UCSD-AML1 (cell line): ENCODE results near the gene RFLNA.

Experiments
- DNase-seq: peaks from one replicate; lab custom pipeline; 2025; ENCODE audit not compliant: unreplicated experiment; lab: John Stamatoyannopoulos, UW

Gene RFLNA

DNA sequence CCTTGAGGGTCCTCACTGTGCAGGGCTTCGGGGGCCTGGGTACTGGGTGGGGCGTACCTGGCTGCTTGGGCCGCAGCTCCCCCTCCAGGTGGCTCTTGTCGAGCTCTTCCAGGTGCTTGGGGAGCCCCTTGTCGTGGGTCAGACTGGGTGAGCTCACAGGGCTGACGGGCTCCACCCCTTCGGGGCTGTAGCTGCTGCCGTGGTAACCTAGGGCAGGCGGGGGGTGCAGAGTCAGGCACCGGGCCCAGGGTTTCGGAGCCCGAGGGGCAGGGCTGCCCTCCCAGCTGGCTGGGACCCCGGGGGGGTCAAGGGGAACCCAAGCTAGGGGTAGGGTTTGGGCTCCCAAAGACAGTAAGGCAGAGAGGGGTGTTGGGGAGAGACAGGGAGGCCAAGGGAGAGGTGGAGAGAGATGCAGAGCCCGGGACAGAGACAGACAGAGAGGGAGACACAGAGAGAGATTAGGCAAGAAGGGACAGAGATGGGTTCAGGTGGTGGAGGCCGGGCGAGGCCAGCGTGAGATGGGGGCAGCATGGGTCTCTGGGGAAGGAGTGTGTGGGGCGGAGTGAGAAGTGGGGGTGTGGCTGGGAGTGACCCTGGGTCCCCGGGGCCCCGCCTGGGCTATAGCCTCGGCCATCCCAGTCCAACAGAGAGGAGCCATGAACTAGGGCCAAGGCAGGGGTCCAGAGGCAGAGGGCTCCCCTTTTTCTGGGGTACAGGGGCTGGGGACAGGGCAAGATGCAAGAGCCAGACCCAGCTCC is 40.7 kb downstream of the RFLNA start:
- DNase-seq, result no peak

DNA sequence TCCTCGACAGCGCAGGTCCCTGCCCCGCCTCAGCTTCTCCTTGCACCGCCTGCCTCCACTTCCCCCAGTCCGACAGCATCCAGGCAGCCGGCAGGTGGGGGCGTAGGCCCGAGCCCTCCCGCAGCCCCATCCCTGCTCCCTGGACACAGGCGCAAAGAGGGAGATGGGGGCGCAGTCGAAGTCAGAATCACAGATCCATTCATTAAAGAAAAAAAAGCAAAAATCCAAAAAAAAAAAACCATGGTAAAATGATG is 41.2 kb downstream of the RFLNA start:
- no peak for DNase-seq

DNA sequence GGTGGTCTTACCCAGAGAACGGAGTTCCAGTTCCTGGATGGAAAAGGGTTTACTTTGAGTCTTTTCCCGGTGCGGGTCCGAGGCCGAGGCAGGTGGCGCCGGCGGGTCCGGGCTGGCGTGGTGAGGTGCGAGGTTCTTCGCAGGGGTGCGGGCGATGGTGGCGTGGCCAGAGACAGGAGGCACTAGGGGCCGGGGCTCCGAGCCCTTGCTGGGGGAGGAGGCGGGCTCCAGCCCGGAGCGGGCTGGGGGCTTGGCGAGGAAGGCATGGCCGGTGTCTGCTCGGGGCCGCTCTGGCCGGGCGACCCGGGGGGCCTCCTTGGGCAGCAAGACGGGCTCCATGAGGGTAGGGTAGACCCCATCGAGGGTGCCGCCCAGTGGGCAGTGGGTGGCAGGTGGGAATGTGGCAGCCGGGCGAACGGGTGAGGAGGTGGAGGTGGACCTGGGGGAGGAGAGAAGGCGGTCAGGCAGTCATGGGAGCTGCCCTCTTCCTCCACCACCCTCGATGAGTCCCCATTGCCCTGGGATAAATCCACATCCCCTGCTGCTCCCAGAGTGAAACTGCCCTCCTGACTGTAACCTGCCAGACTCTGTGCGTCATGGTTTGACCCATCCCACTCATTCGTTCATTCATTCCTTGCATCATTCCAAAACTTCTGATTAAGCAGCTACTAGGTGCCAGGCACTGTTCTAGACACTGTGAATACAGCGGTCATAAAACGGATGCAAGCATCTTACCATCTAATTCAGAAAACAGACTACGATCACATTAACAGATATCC is 42.0 kb downstream of the RFLNA start:
- DNase-seq, result no peak

DNA sequence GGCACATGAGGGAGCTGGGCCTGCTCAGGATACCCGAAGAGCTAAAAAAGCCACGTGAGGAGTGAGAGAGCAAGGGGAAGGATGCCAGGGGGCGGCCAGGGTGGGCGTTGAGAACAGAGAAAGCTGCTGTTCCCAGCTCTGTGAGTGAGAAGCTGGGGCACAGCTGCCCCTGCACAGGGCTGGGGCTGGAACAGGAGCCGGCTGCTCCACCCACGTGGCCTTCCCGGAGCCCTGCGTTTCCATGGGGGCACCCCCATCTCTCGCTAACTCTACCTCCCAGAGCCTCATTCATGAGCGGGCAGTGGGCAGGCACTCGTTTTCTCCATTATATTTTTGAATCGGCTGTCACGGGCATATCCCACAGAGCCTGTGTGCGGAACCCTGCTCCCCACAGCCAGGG is 42.7 kb downstream of the RFLNA start:
- no peak for DNase-seq

DNA sequence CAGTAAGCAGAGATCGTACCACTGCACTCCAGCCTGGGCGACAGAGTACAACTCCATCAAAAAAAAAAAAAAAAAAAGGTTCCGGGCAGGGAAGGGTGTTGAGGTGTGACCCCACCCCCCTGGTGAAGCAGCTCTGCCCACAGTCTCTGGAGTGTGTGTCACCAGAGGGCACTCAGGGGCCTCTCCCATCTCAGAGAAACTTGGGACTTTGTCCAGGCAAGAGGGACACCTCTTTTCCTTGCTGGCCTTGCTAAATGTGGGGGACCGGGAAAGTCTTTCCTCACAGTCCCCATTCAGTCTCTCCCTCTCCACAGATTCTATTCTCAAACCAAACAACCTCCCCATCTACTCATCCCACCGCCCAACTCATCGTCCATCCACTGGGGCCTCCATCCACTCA is 43.6 kb downstream of the RFLNA start:
- DNase-seq, result no peak

DNA sequence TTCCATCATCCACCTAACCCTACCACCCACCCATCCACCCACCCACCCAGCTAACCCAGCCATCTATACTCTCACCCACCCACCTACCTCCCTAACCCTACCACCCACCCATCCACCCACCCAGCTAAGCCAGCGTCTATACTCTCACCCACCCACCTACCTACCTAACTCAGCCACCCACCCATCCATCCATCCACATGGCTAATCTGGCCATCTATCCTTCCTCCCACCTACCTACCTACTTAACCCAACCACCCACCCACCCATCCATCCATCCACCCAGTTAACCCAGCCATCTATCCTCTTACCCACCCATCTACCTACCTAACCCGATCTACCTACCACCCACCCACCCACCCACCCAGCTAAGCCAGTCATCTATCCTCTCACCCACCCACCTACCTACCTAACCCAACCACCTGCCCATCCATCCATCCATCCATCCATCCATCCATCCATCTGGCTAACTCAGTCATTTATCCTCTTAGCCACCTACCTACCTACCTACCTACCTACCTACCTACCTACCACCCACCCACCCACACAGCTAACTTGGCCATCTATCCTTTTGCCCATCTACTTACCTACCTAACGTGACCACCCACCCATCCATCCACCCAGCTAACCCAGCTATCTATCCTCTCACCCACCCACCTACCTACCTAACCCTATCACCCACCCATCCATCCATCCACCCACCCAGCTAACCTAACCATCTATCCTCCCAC is 44.1 kb downstream of the RFLNA start:
- no peak for DNase-seq

DNA sequence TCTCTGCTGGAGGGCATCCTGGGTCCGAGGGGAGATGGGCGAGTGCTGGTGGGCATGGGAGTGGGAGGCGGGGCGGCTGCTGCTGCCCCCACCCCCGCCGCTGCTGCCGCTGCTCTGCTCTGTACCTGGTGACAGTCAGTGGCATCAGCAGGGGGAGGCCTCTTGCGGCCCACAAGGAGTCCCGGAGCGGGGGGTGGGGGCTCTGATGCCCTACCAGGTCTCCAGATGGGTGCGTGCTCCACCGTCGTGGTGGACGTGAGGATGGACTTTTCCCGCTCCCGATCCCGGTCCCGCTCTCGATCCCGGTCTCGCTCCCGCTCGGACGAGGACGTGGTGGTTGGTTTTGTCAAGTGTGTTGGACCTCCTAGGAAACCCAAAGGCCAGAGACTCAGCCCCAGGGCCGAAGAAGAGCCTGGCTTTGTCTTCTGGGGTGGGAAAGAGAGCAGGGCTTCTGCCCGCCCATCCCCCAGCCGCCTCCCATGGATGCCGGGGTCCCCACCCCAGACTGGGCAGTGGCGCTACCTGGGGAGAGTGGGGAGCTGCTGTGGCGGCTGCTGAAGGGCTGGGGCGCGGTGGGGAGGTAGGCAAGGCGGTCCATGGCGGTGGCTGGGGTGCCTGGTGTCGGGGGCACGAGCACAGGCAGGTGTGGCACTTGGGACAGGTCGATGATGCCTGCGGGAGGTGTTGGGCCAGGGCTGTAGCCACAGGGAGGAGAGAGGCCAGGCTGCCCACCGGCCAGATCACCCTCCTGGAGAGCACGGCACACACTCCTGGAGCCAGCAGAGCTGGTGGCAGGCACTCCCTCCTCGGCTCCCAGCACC is 45.4 kb downstream of the RFLNA start:
- no peak for DNase-seq

DNA sequence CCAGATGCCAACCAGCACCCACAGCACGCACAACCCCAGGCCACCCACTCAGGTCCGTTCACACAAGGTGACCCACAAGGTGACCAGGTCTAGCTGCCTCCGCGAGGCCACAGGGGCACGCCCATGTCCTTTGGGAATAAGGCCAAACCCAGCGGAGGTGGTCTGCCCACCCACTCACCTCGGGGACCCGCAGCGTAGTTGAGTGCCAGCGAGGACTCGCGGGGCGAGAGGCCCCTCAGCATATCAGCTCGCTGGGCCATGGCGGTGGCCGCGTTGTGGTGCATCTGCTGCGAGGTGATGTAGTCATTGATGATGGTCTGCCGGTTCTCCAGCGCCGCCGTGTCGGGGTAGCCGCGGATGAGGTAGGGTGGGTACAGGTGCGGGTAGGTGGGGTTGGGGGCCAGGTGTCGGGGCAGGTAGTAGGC is 46.8 kb downstream of the RFLNA start:
- no peak for DNase-seq

DNA sequence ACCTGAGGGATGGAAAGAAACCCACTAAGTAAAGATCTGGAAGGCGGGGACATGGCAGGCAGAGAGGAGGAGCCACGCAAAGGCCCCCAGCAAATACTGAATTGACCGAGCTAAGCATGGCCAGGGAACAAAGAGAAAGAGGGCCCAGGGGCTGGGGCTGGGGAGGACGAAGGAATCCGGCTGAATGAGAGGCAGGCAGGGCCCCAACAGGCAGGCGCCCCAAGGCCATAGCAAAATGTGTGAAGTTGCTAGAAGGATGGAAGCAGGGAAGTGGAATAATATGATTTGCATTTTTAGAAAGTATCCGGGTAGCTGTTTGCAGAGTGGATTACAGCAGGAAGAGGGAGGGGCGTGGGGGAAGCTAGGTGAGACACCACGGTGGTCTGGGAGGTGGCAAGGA is 49.1 kb downstream of the RFLNA start:
- no peak for DNase-seq

DNA sequence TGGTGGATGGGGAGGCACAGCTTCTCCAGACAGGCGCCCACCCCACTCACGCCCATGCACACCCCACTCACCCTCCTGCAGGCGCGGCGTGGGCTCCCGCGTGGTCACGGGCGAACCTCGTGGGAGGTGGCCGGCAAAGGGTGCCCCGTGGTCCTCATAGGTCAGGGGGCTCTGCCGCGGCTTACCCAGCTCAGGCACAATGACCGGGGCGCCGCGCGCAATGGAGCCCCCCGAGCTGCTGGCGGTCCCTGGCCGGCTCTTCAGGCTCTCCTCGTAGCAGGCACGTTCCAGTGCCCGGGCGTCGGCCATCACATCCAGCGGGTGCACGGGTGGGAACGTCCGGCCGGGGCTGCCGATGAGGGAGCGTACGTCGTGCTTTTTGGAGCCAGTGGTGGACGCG is 49.6 kb downstream of the RFLNA start:
- no peak for DNase-seq

DNA sequence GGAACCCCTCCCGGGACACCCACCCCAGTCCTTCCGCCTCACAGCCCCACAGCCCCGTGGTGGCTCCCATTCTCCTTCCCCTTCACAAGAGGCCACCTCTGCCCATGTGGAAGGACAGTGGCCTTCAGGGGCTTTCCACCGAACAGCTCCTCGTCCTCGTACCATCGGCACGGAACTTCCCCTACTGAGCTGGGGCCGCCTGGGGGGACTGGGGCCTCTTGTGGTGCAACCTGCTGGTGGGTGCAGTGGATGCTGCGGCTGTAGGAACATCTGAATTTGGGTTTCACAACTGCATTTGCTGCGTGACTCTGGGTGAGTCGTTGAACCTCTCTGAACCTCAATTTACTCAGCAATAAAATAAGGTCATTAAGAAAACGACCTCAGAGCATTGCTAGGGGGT is 50.9 kb downstream of the RFLNA start:
- DNase-seq, result no peak

DNA sequence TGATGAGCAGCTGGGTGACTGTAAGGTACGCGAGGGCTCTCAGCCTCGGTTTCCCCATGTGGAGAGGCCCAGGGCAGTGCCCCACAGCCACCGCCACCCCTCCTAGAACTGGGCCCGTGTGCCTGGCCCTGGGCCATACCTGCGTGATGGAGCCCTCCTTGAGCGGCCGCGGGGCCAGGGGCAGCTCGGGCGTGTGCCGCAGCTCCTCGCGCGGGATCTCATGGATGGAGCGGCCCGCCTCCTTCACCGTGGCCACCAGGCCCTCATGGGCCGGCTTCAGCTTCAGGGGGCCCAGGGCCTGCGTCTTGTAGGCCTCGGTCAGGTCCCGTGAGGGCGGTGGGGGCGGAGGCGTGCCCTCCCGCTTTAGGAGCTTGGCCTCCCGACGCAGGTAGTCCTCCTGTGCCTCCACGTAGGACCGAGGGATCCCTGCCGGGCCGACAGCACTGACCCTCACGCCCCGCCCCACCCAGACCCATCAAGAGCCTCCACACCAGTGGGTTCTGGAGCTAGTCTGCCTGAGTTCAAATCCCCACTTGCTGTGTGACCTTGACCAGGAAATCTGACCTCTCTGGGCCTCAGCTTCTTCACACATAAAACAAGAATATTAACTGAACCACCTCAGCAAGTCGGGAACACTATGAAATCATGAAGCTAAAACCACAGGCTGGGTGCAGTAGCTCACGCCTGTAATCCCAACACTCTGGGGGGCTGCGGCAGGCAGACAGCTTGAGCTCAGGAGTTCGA is 51.7 kb downstream of the RFLNA start:
- no peak for DNase-seq

DNA sequence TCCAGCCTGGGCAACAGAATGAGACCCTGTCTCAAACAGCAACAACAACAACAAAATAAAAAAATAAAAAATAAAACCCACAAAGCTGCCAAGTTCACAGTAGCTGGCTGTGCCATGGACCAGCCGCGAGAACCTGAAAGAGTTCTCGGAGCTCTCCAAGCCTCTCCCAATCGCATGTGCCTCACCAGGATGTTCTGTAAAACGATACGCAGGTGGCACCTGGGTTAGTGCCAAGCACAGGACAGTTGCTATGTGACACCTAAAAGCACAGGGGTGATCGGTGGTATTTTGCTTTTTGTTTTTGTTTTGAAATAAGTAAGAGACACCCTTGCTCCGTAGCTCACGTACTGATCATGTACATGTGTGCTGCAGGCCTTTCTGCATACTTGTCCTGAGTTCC is 52.4 kb downstream of the RFLNA start:
- no peak for DNase-seq

DNA sequence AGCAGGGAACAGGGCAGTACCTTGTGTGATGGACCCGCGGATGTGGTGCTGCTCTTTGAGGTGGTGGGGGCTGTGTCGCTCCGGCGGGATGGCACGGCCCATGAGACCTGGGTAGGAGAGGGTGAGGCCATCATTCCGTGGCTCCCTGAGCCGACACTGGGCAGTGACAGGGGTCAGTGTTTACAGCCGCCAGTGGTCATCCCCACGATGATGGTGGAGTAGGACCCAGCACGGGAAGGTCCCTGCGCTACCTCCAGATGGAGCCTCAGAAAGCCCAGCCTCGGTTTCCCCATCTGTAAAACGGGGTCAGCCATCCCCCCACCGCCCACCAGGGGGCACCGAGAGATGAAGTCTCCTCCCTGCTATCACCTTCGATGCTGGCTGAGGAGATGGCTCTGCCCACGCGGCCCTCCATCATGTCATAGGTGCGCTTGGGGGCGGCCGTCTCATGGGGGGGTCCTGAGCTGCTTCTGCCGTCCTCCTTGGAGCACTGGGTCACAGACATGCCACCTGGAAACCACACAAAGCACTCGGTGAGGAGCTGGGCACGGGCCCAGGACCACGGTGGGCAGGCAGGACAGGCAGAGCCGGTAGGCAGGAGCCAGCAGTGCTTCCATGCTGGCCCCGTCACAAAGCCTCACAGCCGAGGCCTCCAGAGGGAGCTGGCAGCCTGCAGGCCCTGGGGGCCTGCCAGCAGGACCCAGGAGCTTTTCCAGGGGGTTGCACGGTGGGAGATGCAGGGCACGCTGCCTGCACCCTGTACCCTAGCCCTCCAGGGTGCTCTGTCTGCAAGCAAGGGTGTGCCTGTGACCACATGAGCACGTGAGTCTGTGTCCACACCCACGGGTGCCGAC is 53.1 kb downstream of the RFLNA start:
- no peak for DNase-seq

DNA sequence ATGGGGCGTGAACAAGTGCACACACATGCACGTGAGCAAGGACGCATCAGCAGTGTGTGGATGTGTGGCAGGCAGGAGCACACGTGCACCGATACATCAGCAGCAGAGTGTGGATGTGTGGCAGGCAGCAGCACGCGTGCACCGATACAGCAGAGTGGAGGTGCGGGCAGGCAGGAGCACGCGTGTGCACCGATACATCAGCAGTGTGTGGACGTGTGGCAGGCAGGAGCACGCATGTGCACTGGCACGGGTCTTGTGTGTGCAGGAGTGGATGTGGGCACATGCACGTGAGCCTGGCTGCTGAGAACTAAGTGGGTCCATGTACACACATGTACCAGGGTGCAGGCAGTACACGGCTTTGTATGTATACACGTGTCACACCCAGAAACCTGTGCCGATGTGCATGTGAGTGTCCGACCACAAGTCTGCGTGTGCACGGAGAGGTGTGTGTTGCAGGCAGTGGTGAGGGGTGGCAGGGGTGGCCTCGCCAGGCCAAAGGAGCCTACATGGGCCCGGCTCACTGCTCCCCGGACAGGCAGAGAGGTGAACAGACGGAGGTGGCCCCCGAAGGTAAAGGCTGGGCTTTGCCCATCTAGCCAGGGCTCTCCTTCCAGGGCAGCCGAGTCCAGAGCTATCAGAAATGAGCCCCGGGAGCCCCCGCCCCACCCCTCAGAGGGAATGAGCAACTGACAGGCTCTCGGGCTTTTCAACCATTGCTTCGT is 53.9 kb downstream of the RFLNA start:
- no peak for DNase-seq

DNA sequence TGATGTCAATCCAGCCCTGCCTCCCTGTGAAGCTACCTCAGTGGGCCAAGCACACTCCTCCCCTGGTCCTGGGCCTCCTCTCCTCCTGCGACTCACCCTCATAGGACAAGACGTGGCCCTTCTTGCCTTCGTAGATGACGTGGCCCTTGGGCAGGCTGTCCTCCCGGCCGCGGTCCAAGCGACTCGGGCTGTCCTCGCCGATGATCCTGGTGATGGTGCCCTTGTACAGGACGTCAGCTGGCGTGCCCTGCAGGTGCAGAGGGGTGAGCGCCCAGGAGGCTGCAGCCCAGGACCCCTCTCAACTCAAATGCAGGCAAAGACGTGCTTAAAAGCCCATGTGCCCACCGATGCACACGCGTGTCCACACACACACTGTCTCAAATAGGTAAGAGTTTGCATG is 55.6 kb downstream of the RFLNA start:
- DNase-seq, result no peak

DNA sequence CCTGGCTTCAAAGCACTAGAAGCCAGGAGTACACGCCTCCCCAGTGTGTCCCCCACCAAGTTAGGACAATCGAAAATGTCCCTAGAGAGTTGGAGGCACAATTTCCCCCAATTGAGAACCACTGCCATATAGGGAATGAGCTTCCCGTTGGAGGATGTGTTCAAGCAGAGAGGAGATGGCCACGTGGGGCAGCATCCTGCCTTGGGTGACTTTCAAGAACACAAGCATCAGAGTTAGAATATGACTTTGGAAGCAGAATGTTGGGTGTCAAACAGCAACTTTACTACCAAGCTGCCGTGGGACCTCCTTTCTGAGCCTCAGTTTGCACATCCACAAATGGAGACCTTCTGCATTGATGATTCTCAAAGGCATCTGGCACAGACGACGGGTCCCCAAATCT is 56.5 kb downstream of the RFLNA start:
- no peak for DNase-seq

DNA sequence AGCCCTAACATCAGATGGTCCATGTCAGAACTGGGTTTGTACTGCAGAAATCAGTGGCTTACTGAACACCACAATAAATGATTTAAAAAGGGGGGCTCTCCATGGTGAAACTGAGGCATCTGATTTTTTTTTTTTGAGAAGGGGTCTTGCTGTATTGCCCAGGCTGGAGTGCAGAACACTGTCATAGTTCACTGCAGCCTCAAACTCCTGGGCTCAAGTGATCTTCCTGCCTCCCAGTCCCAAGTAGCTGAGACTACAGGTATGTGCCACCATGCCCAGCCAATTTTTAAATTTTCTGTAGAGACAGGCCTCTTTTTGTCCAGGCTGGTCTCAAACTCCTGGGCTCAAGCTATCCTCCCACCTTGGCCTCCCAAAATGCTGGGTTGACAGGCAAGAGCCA is 57.4 kb downstream of the RFLNA start:
- DNase-seq, result no peak

DNA sequence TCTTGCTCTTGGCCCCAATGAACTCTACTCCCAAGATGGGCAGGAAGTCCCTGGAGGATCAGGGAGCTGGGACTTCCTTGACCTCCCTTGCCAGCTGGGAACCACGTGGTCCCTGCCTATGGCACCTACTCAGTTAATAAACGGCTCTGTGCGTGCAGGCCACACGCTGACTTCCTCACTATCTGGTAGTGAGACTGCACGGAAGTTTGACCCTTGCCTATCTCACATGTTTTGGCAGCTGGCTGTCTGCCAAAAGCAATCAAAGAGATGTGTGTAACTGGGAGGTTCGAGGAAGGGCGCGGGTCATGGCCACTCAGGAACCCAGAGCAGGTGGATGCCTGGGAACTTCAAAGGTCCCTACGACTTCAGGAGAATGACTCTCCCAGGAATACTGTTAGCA is 57.9 kb downstream of the RFLNA start:
- DNase-seq, result no peak
